Glomerular visceral epithelial cell (primary cell): ENCODE data around the gene CLSTN1.

ENCODE experiments used
- DNase-seq: peaks from one replicate; pipeline ENCODE4 v3.0.0-alpha.2; 2016; ENCODE audit errors: extremely low spot score

CLSTN1 gene

GRCh38 chr1:9823943-9824701 is at the start of gene CLSTN1:
Gene CLSTN1, minus strand, starts transcription at chr1:9823965. Its CDS starts 232 bp downstream, at chr1:9823733.
- DNase-seq = peak; percentile 91

- no peak for DNase-seq
These were observed 49.6 kb upstream of the CLSTN1 start for GRCh38 chr1:9873385-9873784.

- DNase-seq = no peak
These were observed 48.8 kb upstream of the CLSTN1 start for GRCh38 chr1:9872430-9873165.

- no peak for DNase-seq
These were observed 48.1 kb upstream of the CLSTN1 start for GRCh38 chr1:9871707-9872425.

GRCh38 chr1:9871021-9871420 is 47.3 kb upstream of the CLSTN1 start:
- DNase-seq = no peak

- no peak for DNase-seq
These were observed 46.8 kb upstream of the CLSTN1 start for GRCh38 chr1:9870572-9870971.

- no peak for DNase-seq
These were observed 46.1 kb upstream of the CLSTN1 start for GRCh38 chr1:9869831-9870251.

- DNase-seq = no peak
These were observed 44.5 kb upstream of the CLSTN1 start for GRCh38 chr1:9868244-9868590.

- DNase-seq = peak; percentile 76
These were observed 43.9 kb upstream of the CLSTN1 start for GRCh38 chr1:9867408-9868243.

GRCh38 chr1:9866836-9867235 is 43.1 kb upstream of the CLSTN1 start:
- no peak for DNase-seq

- no peak for DNase-seq
These were observed 42.0 kb upstream of the CLSTN1 start for GRCh38 chr1:9865724-9866123.

- DNase-seq = no peak
These were observed 39.6 kb upstream of the CLSTN1 start for GRCh38 chr1:9863371-9863770.

GRCh38 chr1:9861360-9861759 is 37.6 kb upstream of the CLSTN1 start:
- DNase-seq = no peak

- peak; percentile 24 for DNase-seq
These were observed 37.1 kb upstream of the CLSTN1 start for GRCh38 chr1:9860887-9861286.

- no peak for DNase-seq
These were observed 35.7 kb upstream of the CLSTN1 start for GRCh38 chr1:9859281-9860014.

- no peak for DNase-seq
These were observed 34.7 kb upstream of the CLSTN1 start for GRCh38 chr1:9858293-9859035.

GRCh38 chr1:9855186-9855585 is 31.4 kb upstream of the CLSTN1 start:
- DNase-seq = no peak

- no peak for DNase-seq
These were observed 29.5 kb upstream of the CLSTN1 start for GRCh38 chr1:9853249-9853595.

GRCh38 chr1:9852410-9853248 is 28.9 kb upstream of the CLSTN1 start:
- peak; percentile 49 for DNase-seq

GRCh38 chr1:9852004-9852403 is 28.2 kb upstream of the CLSTN1 start:
- no peak for DNase-seq
